ENCODE data around the gene RALY.

The RALY gene

GRCh38 chr20:33970229-33970628 lies 23.5 kb upstream of the RALY start:
- Histone ChIP-seq H3K9ac (ENCODE audit: low read depth, low read length) (no peak overlapping the region), H3K4me3 (ENCODE audit: low read length) (no peak overlapping the region), H3K9me3 (ENCODE audit: insufficient read depth, low read depth, low read length) (0 out of 2 replicates have a peak, but pooled peaks cover 2% of the 10 kb centered on the region), H3K36me3 (ENCODE audit: insufficient read depth, low read length) (no peaks in the 10 kb centered on the region), H3K27me3 (ENCODE audit: insufficient read depth, low read length) (no peaks in the 10 kb centered on the region), H3K27ac (ENCODE audit: low read depth, low read length) (no peak overlapping the region), H3K4me1 (ENCODE audit: insufficient read depth, low read length) (no peaks in the 10 kb centered on the region)
- 100% methylated on average over 2 of the region's 2 CpGs for whole genome bisulfite sequencing

- 93% methylated on average over 6 of the region's 6 CpGs for WGBS
- Histone ChIP-seq H3K4me1 (ENCODE audit: insufficient read depth, low read length) (no peaks in the 10 kb centered on the region), H3K27me3 (ENCODE audit: insufficient read depth, low read length) (no peaks in the 10 kb centered on the region), H3K4me3 (ENCODE audit: low read length) (no peak overlapping the region), H3K27ac (ENCODE audit: low read depth, low read length) (no peak overlapping the region), H3K9ac (ENCODE audit: low read depth, low read length) (no peak overlapping the region), H3K9me3 (ENCODE audit: insufficient read depth, low read depth, low read length) (0 out of 2 replicates have a peak, but pooled peaks cover 2% of the 10 kb centered on the region), H3K36me3 (ENCODE audit: insufficient read depth, low read length) (no peaks in the 10 kb centered on the region)
Measured at GRCh38 chr20:33971147-33971975, 22.4 kb upstream of the RALY start.

- Histone ChIP-seq H3K4me3 (ENCODE audit: low read length) (no peak overlapping the region), H3K27ac (ENCODE audit: low read depth, low read length) (no peak overlapping the region), H3K9me3 (ENCODE audit: insufficient read depth, low read depth, low read length) (no peaks in the 10 kb centered on the region), H3K36me3 (ENCODE audit: insufficient read depth, low read length) (no peaks in the 10 kb centered on the region), H3K27me3 (ENCODE audit: insufficient read depth, low read length) (no peaks in the 10 kb centered on the region), H3K9ac (ENCODE audit: low read depth, low read length) (no peak overlapping the region), H3K4me1 (ENCODE audit: insufficient read depth, low read length) (no peaks in the 10 kb centered on the region)
Measured at GRCh38 chr20:33976959-33977358, 16.8 kb upstream of the RALY start.

- no peak overlapping the region for H3K4me3 ChIP-seq (ENCODE audit: low read length)
- no peaks in the 10 kb centered on the region for H3K36me3 ChIP-seq (ENCODE audit: insufficient read depth, low read length)
- no peaks in the 10 kb centered on the region for H3K9me3 ChIP-seq (ENCODE audit: insufficient read depth, low read depth, low read length)
- H3K27me3 ChIP-seq (ENCODE audit: insufficient read depth, low read length) = no peaks in the 10 kb centered on the region
- no peak overlapping the region for H3K9ac ChIP-seq (ENCODE audit: low read depth, low read length)
- 87% methylated on average over 2 of the region's 2 CpGs for WGBS
- no peaks in the 10 kb centered on the region for H3K4me1 ChIP-seq (ENCODE audit: insufficient read depth, low read length)
- no peak overlapping the region for H3K27ac ChIP-seq (ENCODE audit: low read depth, low read length)
Measured at GRCh38 chr20:33977535-33977934, 16.2 kb upstream of the RALY start.

- H3K9ac ChIP-seq (ENCODE audit: low read depth, low read length) = no peak overlapping the region
- no peaks in the 10 kb centered on the region for H3K27me3 ChIP-seq (ENCODE audit: insufficient read depth, low read length)
- no peaks in the 10 kb centered on the region for H3K36me3 ChIP-seq (ENCODE audit: insufficient read depth, low read length)
- no peaks in the 10 kb centered on the region for H3K9me3 ChIP-seq (ENCODE audit: insufficient read depth, low read depth, low read length)
- WGBS = 91% methylated on average over 2 of the region's 2 CpGs
- no peak overlapping the region for H3K4me3 ChIP-seq (ENCODE audit: low read length)
- H3K4me1 ChIP-seq (ENCODE audit: insufficient read depth, low read length) = no peaks in the 10 kb centered on the region
- no peak overlapping the region for H3K27ac ChIP-seq (ENCODE audit: low read depth, low read length)
Measured at GRCh38 chr20:33979094-33979493, 14.6 kb upstream of the RALY start.

- no peaks in the 10 kb centered on the region for H3K27me3 ChIP-seq (ENCODE audit: insufficient read depth, low read length)
- H3K9me3 ChIP-seq (ENCODE audit: insufficient read depth, low read depth, low read length) = no peaks in the 10 kb centered on the region
- no peaks in the 10 kb centered on the region for H3K36me3 ChIP-seq (ENCODE audit: insufficient read depth, low read length)
- H3K9ac ChIP-seq (ENCODE audit: low read depth, low read length) = no peak overlapping the region
- H3K27ac ChIP-seq (ENCODE audit: low read depth, low read length) = no peak overlapping the region
- WGBS = 97% methylated on average over 7 of the region's 7 CpGs
- no peak overlapping the region for H3K4me3 ChIP-seq (ENCODE audit: low read length)
- no peaks in the 10 kb centered on the region for H3K4me1 ChIP-seq (ENCODE audit: insufficient read depth, low read length)
Measured at GRCh38 chr20:33981347-33981746, 12.4 kb upstream of the RALY start.

- Histone ChIP-seq H3K27ac (ENCODE audit: low read depth, low read length) (no peak overlapping the region), H3K4me1 (ENCODE audit: insufficient read depth, low read length) (no peaks in the 10 kb centered on the region), H3K9me3 (ENCODE audit: insufficient read depth, low read depth, low read length) (no peaks in the 10 kb centered on the region), H3K27me3 (ENCODE audit: insufficient read depth, low read length) (no peaks in the 10 kb centered on the region), H3K4me3 (ENCODE audit: low read length) (no peak overlapping the region), H3K36me3 (ENCODE audit: insufficient read depth, low read length) (no peaks in the 10 kb centered on the region), H3K9ac (ENCODE audit: low read depth, low read length) (no peak overlapping the region)
- 87% methylated on average over 3 of the region's 3 CpGs for WGBS
Measured at GRCh38 chr20:33981964-33982363, 11.7 kb upstream of the RALY start.

- H3K4me1 ChIP-seq (ENCODE audit: insufficient read depth, low read length) = no peaks in the 10 kb centered on the region
- H3K27me3 ChIP-seq (ENCODE audit: insufficient read depth, low read length) = no peaks in the 10 kb centered on the region
- WGBS = 95% methylated on average over 3 of the region's 5 CpGs
Measured at GRCh38 chr20:33983371-33983770, 10.3 kb upstream of the RALY start.

GRCh38 chr20:33984182-33984719 lies 9.5 kb upstream of the RALY start:
- H3K4me3 ChIP-seq (ENCODE audit: low read length) = no peak overlapping the region
- 79% methylated on average over 7 of the region's 7 CpGs for WGBS
- no peaks in the 10 kb centered on the region for H3K9me3 ChIP-seq (ENCODE audit: insufficient read depth, low read depth, low read length)
- H3K27ac ChIP-seq (ENCODE audit: low read depth, low read length) = no peak overlapping the region
- no peaks in the 10 kb centered on the region for H3K4me1 ChIP-seq (ENCODE audit: insufficient read depth, low read length)
- H3K27me3 ChIP-seq (ENCODE audit: insufficient read depth, low read length) = no peaks in the 10 kb centered on the region
- H3K36me3 ChIP-seq (ENCODE audit: insufficient read depth, low read length) = no peaks in the 10 kb centered on the region
- no peak overlapping the region for H3K9ac ChIP-seq (ENCODE audit: low read depth, low read length)

More at GRCh38 chr20:33983371-33983770, 10.3 kb upstream of the RALY start:
- Histone ChIP-seq H3K36me3 (ENCODE audit: insufficient read depth, low read length) (no peaks in the 10 kb centered on the region), H3K9ac (ENCODE audit: low read depth, low read length) (no peak overlapping the region), H3K27ac (ENCODE audit: low read depth, low read length) (no peak overlapping the region), H3K4me3 (ENCODE audit: low read length) (no peak overlapping the region), H3K9me3 (ENCODE audit: insufficient read depth, low read depth, low read length) (no peaks in the 10 kb centered on the region)

GRCh38 chr20:33985280-33985679 lies 8.4 kb upstream of the RALY start:
- WGBS = 72% methylated on average over 2 of the region's 2 CpGs
- Histone ChIP-seq H3K27me3 (ENCODE audit: insufficient read depth, low read length) (no peaks in the 10 kb centered on the region), H3K36me3 (ENCODE audit: insufficient read depth, low read length) (no peaks in the 10 kb centered on the region), H3K27ac (ENCODE audit: low read depth, low read length) (no peak overlapping the region), H3K4me1 (ENCODE audit: insufficient read depth, low read length) (no peaks in the 10 kb centered on the region), H3K9ac (ENCODE audit: low read depth, low read length) (no peak overlapping the region), H3K9me3 (ENCODE audit: insufficient read depth, low read depth, low read length) (no peaks in the 10 kb centered on the region), H3K4me3 (ENCODE audit: low read length) (no peak overlapping the region)

GRCh38 chr20:33985830-33986229 lies 7.9 kb upstream of the RALY start:
- Histone ChIP-seq H3K9ac (ENCODE audit: low read depth, low read length) (no peak overlapping the region), H3K4me3 (ENCODE audit: low read length) (no peak overlapping the region), H3K27ac (ENCODE audit: low read depth, low read length) (no peak overlapping the region), H3K9me3 (ENCODE audit: insufficient read depth, low read depth, low read length) (no peaks in the 10 kb centered on the region), H3K27me3 (ENCODE audit: insufficient read depth, low read length) (no peaks in the 10 kb centered on the region), H3K4me1 (ENCODE audit: insufficient read depth, low read length) (no peaks in the 10 kb centered on the region), H3K36me3 (ENCODE audit: insufficient read depth, low read length) (no peaks in the 10 kb centered on the region)
- 48% methylated on average over 2 of the region's 2 CpGs for WGBS

Measured in HUES64 (cell line).